ENCODE measurements around the gene MICALL2.

Gene MICALL2

DNA sequence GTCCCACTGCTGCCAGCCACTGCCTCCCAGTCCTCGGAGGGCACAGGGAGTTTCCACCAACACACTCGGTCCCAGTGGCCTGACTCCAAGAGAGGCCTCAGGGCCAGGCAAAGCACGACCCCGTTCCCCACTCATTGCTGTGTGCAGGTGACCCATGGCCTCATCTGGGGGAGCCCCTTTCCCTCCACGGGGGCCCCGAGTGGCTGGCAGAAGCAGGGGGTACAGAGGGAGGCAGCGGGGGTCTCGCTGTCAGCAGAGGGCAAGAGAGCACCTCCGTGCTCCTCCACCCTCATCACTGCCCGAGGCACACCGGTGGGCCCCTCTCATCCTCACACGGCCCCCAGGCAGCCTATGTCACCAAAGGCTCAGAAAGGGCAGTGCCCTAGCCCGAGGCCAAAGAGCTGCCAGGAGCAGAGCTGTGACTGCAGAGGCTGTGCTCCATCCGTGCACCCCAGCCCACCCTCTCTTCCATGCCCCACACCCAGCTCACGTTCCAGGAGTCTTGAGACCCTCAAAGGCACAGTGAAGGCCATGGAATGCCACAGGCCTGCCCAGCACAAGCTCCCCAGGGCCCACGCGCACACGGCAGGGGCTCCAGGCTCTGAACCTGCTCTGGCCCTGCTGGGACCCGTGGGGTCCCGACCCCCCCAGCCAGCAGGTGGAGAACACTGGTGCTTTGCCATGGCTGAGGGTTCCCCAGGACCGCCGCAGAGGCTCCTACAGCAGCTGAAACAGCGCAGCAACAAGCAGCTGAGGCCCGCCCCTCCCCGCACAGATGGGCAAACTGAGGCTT is 25.9 kb downstream of the MICALL2 start:
- DNase-seq (ENCODE audit: low spot score), result no peak

DNA sequence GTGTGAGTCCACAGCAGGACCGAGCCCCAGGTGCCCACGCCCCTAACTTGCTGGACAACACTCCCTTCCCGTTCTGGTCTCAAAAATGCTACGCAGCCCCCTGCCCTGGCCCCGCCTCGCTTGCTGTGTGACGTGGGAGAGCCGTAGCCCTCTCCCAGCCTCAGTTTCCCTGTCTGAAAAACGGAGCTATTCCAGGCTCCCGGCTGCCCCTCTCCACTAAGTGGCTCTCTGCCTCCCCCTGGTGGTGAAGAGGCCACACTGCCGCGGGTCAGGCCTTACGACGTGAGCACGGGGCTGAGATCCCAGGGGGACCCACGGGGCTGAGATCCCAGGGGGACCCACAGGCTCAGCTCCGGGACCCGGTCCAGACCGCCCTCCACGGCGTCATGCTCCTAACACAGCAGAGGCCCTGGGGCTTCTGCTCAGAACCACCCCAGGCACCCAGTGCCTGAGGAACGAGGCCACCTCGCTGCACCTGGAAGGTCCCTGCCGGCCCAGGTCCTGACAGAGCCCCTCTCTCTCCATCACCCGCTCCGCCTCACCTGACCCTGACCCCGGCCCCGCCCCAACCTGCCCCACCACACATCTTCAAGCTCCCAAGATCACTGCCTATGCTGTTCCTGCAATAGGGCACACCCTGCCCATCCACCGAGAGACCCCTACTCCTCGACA is 26.7 kb downstream of the MICALL2 start:
- DNase-seq (ENCODE audit: low spot score), result peak; percentile 86

DNA sequence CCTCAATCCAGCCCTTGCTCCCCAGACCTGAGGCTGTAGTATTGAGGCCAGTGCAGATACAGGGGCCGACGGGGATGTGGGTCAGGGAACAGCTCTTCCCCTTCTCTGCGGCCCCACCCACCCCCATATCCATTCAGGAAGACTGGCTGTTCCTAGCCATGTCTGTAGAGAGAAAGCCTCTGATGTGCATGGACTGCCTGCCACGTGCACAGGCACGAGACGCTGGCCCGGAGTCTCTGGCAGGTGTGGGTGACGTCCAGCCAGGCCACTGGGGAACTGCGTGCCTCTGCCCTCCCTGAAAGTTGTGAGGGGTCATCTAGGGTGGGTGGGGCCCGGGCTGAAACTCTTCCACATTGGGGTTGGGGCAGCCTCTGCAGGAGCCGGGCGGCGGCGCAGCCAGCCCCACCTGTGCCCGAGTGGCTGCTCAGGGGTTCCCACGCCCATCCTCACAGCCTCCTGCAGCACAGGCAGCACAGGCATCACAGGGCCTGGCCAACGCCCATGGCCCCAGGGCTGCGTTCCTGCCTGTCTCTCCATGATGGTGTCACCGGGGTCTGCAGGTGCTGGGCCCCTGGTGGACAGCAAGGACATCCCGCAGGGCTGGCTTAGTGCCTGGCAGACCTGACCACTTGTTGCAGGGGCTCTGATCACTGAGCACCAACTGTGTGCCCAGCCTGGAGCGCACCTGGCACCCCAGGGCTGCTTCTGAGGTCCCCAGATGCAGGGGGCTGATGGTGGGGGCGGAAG is 27.5 kb downstream of the MICALL2 start:
- DNase-seq (ENCODE audit: low spot score), result no peak

DNA sequence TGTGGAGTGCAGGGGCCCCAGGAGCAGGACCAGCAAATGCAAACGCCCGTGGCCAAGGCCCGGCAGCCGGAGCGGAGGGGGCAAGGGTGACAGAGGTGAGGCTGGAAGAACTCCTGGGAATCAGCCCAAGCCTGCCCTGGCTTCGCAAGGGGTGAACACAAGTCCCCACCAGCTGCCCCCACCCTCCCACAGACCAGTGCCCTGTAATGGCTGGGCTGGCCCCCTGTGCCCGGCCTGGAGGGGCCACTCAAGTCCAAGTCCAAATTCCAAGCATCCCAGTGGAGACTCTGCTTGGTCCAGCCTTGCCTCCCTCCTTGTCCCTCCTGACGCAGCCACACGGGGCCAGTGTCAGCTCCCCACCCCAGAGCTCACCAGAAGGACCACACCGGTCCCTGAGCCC is 28.0 kb downstream of the MICALL2 start:
- no peak for DNase-seq (ENCODE audit: low spot score)

DNA sequence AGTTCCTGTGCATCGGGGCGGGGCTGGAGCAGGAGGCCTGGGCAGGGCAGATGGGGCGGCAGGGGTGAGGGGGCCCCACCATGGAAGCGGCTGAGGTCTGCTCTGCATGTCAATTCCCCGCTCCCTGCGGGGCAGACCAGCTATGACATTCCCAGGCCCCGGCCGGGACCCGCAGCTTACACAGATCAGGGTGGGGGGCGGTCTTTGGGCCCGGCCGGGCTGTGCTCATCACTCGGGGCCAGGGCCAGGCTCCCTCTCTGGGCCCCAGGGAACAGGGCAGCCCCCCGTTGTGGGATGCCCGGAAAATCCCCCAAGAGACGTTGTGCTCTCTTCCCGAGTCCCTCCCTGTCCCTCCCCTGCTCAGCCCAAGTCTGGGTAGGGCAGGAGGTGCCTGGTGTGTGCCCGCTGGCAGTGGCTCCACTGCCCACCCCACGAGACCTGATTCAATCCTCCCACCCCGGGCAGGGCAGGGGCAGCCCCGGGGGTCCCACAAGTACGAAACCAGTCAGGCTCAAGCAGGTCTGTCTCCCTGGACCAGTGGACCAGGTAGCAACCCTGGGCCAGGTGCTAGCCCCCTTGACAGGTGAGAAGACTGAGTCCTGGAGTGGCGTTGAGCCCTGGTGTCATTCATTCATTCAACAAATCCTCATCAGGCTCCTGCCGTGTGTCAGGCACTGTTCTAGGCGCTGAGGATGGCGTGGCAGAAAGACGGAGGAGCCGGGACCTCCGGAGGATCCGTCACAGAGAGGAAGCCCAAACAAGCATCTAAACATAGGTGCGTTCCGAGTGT is 29.0 kb downstream of the MICALL2 start:
- DNase-seq (ENCODE audit: low spot score), result no peak

DNA sequence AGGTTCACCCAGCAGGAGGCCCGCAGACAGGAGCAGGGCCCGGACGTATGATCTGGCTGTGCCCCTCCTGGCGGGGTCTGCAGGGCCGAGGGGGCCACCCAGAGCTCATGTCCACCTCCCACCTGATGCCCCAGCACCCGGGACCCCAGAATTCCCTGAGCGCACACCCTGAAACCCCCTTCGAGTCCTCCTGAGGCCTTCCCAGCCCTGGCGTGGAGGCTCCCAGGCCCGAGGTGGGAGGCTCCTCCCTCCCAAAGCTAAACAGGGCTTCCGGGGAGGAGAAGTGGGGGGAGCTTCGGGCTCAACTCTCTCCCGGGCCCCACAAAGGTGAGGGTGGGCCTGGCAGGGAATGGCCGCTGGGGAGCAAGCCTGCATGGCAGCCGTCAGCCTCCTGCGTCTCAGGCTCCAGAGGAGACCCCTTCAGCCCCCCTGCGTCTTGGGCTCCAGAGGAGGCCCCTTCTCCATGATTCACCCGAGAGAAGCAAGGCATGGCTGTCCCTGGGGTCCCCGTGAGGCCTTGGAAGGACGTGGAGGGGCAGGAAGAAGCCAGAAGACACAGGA is 30.2 kb downstream of the MICALL2 start:
- no peak for DNase-seq (ENCODE audit: low spot score)

DNA sequence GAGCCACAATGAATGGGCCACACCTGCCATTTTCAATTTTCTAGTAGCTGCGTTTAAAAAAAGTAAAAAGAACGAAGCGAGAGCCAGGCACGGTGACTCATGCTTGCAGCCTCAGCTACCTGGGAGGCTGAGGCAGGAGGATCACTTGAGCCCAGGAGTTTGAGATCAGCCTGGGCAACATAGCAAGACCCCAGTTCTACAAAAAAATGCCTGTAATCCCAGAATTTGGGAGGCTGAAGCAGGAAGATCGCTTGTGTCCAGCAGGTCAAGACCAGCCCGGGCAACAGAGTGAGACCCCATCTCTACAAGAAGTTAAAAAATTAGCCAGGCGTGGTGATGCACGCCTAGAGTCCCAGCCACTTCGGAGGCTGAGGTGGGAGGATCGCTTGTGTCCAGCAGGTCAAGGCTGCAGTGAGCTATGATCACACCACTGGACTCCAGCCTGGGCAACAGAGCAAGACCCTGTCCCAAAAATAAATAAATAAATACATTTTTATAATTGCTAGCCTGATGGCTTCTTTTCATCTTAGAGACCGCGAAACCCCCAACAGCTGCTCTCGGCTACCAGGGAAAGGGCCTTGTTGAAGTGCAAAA is 32.1 kb downstream of the MICALL2 start:
- DNase-seq (ENCODE audit: low spot score), result no peak

DNA sequence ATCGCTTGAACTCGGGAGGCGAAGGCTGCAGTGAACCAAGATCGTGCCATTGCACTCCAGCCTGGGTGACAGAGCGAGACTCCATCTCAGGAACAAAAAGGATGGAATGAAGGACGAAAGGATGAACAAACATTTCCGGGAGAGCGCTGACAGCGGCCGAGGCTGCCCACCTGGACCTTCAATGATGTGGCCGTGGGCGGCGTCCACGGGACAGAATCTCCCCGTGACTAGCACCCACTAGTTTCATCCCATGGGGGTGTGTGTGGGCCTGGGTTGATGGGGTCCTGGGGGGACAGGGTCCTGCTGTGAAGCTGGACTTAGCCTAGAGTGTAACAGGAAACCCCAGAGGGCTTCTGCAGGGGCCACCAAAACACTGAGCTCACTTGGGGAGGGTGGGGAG is 32.8 kb downstream of the MICALL2 start:
- no peak for DNase-seq (ENCODE audit: low spot score)

DNA sequence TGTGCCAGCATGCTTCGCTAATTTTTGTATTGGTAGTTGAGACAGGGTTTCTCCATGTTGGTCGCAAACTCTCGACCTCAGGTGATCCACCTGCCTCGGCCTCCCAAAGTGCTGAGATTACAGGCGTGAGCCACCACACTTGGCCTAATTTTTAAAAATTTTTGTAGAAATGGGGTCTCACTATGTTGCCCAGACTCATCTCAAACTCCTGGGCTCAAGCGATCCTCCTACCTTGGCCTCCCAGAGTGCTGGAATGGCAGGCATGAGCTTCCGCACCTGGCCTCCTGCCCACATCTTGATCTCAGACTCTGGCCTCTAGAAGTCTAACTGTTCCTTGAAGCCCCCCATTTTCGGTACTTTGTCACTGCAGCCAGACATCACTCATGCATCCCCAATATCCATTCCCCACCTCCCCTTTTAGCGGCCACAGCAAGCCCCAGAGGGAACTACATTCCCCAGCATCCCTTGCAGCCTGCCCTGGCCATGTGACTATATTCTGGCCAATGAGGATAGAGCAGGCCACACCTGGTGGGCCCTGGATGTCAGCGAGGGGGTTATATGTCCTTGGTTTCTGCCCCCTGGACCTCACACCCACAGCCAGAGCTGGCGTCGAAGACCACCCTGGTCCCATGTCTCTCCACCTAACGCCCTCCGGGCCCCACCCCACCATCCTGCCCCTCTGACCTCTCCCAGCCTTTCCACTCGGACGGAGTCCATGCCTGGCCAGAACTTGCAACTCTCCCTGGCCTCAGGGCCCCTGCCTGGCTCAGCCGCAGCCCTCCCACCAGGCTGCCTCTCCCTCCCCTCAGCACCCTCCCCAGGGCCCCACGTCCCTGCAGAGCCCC is 33.8 kb downstream of the MICALL2 start:
- peak; percentile 86 for DNase-seq (ENCODE audit: low spot score)

DNA sequence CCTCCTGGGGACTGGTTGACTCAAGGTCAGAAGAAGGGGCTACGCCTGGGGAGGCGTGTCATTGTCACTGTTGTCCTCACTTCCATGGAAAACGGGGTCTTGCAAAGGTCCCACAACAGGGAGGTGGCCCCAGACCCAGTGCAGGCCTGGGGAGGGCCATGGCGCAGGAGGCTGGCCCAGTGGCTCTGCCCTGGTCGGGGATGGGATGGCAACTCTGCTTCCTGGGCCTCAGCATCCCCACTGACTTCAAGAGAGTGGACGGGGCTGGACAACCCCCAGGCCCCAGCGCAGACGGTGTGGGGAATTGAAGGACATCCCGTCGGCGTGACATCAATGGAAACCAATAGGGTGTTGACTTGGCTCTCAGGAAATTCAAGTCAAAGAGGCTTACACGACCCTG is 35.2 kb downstream of the MICALL2 start:
- DNase-seq (ENCODE audit: low spot score), result no peak

DNA sequence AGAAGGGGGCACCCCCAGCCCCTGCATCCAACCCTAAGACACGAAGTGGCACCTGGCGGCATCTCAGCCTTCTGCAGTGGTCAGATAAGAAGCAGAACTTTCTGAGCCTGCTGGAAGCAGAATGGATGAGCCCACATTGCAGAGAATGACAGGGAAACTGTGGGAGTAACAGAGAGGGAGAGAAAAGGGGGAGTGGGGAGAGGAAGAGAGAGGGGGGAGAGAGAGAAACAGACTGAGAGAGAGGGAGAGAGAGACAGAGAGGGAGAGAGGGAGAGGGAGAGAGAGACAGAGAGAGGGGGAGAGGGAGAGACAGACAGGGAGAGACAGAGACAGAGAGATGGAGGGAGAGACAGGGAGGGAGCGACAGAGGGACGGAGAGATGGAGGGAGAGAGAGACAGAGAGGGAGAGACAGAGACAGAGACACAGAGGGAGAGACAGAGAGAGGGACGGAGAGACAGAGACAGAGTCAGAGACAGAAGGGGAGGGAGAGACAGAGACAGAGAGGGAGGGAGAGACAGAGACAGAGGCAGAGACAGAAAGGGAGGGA is 35.9 kb downstream of the MICALL2 start:
- no peak for DNase-seq (ENCODE audit: low spot score)

DNA sequence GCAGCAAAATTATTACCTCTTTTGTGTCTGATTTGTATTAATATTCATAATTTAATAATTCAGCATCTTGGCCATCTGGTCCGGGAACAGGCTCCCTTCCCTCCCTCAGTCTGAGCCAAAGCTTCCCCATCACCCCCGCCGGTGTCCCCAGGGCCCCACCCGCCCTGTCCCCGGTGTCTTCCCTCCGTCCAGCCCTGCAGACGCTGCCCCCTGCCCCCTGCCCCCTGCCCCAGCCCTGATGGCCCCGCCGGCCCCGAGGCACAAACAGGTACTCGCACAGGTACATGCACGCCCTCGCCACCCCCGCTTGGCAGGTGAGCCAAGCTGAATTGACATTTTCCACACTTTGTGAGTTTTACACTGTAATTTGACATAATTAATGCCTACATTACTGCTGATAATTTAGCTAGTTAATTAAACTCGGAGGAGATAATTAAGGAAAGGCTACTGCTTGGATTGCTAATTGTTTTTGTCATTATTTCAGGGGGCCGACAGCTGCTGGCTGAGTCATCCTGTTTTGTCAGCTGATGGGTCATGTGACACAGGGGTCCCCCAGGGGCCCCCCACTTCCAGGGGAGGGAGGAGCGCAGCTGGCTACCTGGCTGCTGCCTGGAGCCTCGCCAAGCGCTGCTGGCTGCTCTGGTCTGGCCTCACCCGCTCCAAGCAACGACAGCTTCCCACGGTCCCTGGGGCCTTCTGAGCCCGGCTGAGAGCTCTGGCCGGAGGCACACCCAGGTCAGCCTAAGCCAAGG is 36.6 kb downstream of the MICALL2 start:
- DNase-seq (ENCODE audit: low spot score), result no peak

DNA sequence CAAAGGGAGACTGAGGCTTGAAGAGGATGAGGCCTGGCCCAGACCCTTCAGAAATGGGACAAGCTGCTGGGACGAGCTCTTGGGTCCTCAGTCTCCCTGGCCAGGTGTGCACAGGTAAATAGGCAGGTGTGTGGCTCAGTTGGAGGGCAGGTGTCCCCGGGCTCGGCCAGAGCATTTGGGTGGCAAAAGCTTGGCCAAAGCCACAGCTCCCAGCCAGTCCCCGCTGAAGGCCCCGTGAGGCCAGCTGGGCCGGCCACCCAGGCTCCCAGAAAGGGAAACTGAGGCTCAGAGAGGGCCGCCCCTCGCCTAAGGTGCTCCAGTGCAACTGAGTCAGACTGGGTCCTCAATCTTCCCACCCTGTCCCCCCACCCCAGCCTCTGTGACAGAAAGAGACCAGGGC is 37.3 kb downstream of the MICALL2 start:
- no peak for DNase-seq (ENCODE audit: low spot score)

DNA sequence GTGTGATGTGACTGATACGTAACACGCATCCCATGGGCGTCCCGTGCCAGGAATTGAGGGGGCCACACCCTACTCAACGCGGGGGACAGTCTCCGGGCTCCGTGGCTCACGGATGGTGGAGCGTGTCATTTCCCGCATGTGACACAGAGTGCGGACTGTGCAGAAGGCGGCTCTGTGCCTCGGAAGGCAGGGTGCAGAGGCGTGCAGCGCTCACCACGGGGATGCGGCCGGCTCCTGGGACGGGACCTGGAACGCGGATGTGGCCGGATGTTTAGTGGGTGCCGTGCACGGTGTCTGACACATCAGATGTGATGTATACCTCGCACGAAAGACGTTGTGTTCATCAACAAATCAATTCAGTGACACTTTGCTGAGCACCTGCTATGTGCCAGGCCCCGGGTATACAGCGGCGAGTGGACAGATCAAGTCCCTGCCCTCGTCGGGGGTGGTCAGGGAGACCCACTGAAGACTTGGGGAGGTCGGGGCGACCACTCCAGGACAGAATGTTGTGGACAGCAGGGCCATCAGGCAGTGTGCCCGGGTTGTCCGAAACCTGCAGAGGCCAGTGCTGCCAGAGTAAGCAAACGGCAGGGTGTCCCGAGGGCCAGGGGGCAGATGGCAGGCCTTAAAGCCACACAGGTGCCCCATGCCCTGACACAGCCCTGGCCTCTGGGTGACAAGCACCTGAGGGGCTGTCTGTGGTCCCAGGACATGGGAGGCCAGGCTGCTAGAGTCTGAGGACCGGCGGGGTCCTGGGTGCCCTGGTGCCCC is 38.1 kb downstream of the MICALL2 start:
- no peak for DNase-seq (ENCODE audit: low spot score)

DNA sequence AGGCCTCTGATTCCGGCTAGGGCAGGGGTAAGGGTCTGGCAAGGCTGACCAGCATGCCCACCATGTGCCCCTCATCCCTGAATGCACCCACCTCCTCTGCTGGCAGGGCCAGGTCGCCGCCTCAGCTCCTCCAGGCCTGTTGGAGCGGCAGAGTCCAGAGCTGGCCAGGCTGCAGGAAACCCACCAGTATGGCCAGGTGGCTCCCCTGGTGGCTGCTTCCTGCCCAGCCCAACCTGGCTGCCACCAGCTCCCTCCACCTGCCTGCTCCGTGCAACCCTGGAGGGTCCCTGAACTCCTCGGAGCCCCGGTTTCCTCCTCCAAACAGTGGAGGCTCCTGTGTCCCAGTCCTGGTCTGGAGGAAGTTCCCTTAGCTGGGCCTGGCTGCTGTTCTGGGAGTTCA is 39.6 kb downstream of the MICALL2 start:
- peak; percentile 55 for DNase-seq (ENCODE audit: low spot score)

DNA sequence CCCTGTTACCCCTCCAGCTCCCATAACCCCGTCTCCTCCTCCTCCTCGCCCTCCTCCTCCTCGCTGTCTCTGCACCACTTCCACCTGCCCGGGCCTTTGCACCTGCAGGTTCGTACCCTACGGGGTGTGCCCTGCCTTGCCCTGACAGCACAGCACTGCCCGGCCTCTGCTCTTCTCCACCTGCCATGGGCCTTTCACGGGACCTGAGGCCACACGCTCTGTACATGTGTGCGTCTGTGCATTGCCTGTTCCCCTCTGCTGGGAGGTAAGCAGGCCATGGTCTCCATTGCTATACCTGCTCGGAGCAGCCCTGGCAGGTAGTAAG is 40.0 kb downstream of the MICALL2 start:
- no peak for DNase-seq (ENCODE audit: low spot score)

DNA sequence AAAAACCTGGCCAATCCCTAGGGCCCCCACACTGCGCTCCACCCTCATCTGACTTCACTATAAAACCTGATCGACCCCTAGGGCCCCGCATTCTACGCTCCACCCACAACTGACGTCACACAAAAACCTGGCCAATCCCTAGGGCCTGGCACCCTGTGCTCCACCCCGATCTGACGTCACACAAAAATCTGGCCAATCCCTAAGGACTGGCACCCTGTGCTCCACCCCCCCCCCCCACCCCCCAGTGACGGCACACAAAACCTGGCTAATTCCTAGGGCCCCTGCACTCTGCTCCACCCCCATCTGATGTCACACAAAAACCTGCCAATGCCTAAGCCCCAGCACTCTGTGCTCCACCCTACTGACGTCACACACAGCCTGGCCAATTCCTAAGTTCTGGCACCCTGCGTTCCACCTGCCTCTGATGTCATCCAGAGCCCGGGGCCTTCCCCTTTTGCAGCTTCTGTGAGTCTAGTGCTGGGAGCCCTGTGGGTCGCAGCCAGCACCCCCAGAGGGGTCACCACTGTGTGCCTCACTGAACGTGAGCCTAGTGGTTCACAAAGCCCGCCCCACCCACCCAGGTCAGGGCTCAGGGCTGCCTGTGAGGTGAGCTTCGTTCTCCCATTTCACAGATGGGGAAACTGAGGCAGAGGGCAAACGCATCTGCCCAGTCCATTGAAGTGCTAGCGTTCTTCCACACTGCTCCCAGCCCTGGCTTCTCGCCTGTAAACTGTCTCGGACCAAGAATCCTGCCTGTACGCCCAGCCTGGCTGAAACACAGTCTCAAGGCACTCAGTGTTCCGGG is 40.6 kb downstream of the MICALL2 start:
- peak; percentile 89 for DNase-seq (ENCODE audit: low spot score)

DNA sequence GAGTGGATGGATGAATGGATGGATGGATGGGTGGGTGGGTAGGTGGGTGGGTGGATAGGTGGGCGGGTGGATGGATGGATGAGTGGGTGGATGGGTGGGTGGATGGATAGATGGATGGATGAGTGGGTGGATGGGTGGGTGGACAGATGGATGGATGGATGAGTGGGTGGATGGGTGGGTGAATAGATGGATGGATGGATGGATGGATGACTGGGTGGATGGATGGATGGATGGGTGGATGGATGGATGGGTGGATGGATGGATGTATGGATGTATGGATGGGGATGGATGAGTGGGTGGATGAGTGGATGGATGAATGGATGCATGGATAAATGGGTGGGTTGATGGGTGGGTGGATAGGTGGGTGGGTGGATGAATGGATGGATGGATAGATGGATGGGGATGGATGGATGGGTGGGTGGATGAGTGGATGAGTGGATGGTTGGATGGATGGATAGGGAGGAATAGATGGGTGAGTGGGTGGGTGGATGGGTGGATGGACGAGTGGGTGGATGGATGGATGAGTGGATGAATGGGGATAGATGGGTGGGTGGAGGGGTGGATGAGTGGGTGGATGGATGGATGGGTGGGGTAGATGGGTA is 43.8 kb downstream of the MICALL2 start:
- no peak for DNase-seq (ENCODE audit: low spot score)
